Mesothelial cell of epicardium (in vitro differentiated cells): Measurements from ENCODE around the gene GPC6. TPM values are rescaled to one million over a fixed set of nuclear protein-coding genes. Genes with fewer than 3 reads are reported as not detected.

Experiments used
- DNase-seq, 2 experiments: peaks; one replicate each; pipeline ENCODE4 v3.0.0; 2021; ENCODE audit warnings: low spot score in 2 of 2; ENCODE audit not compliant: unreplicated experiment in 2 of 2
- H3K27ac Mint-ChIP-seq: 2 replicates; pipeline ENCODE4 v1.8.0; 2021; ENCODE audit warnings: mixed read lengths
- H3K27me3 Mint-ChIP-seq: 2 replicates; pipeline ENCODE4 v1.8.0; 2021; ENCODE audit warnings: low read depth, mixed read lengths
- H3K36me3 Mint-ChIP-seq: 2 replicates; pipeline ENCODE4 v1.8.0; 2021; ENCODE audit warnings: mixed read lengths
- H3K4me1 Mint-ChIP-seq: 2 replicates; pipeline ENCODE4 v1.8.0; 2021; ENCODE audit warnings: mixed read lengths
- H3K4me3 Mint-ChIP-seq: 2 replicates; pipeline ENCODE4 v1.8.0; 2021; ENCODE audit warnings: mild to moderate bottlenecking, moderate library complexity, mixed read lengths
- H3K9me3 Mint-ChIP-seq: 2 replicates; pipeline ENCODE4 v1.8.0; 2021; ENCODE audit warnings: mixed read lengths
- total RNA-seq: library from RNA; stranded (reverse); gene quantifications from 3 replicates; pipeline ENCODE4 v1.2.1, GENCODE V29; 2021
- TF ChIP-seq, protein P1 (sequence below): fragments of 200-600 bp; sonication (generic); IDR thresholded peaks from one replicate; pipeline ENCODE4 v1.5.0; 2021; ENCODE audit warnings: antibody characterized with exemption; ENCODE audit not compliant: unreplicated experiment

Gene GPC6
- total RNA-seq, 1 donor from 2014 or later = 112 TPM

DNA sequence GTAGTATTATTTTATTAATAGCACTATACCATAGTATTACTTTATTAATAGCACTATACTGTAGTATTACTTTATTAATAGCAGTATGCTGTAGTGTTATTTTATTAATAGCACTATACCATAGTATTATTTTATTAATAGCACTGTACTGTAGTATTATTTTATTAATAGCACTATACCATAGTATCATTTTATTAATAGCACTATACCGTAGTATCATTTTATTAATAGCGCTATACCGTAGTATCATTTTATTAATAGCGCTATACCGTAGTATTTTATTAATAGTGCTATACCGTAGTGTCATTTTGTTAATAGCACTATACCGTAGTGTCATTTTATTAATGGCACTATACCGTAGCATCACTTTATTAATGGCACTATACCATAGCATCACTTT lies 191.8 kb downstream of the GPC6 start:
- Mint-ChIP-seq H3K27ac (no peak overlapping the region), H3K4me1 (no peaks in the 10 kb centered on the region), H3K36me3 (no peaks in the 10 kb centered on the region), H3K4me3 (no peak overlapping the region), H3K9me3 (no peaks in the 10 kb centered on the region), H3K27me3 (no peaks in the 10 kb centered on the region)
- no peak for DNase-seq
- TF ChIP-seq, protein P1, sequence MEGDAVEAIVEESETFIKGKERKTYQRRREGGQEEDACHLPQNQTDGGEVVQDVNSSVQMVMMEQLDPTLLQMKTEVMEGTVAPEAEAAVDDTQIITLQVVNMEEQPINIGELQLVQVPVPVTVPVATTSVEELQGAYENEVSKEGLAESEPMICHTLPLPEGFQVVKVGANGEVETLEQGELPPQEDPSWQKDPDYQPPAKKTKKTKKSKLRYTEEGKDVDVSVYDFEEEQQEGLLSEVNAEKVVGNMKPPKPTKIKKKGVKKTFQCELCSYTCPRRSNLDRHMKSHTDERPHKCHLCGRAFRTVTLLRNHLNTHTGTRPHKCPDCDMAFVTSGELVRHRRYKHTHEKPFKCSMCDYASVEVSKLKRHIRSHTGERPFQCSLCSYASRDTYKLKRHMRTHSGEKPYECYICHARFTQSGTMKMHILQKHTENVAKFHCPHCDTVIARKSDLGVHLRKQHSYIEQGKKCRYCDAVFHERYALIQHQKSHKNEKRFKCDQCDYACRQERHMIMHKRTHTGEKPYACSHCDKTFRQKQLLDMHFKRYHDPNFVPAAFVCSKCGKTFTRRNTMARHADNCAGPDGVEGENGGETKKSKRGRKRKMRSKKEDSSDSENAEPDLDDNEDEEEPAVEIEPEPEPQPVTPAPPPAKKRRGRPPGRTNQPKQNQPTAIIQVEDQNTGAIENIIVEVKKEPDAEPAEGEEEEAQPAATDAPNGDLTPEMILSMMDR = no peak

- H3K4me3 Mint-ChIP-seq = no peak overlapping the region
- no peak overlapping the region for H3K27ac Mint-ChIP-seq
- H3K9me3 Mint-ChIP-seq = no peaks in the 10 kb centered on the region
- DNase-seq = no peak
- TF ChIP-seq, protein P1 = no peak
- H3K4me1 Mint-ChIP-seq = no peaks in the 10 kb centered on the region
- no peaks in the 10 kb centered on the region for H3K36me3 Mint-ChIP-seq
- no peaks in the 10 kb centered on the region for H3K27me3 Mint-ChIP-seq
Observed at GRCh38 chr13:93420206-93420605, 193.6 kb downstream of the GPC6 start.

DNA sequence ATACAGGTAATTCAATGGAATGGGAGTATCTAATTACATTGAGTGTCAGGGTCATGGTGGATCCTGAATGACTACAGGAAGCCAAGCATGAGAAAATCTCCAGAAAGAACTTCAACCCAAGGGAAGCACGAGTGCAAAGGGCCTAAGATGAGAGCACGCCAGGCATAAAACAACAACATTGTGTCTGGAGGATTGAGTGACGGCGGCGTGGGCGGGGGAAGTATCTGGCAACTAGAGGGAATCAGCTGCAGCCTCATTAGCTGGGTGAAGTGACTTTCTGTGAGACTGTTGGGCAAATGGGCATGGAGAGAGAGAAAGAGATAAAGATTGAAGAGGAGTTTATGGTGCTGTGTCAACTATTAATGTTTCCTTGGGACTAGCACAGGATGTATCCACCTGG lies 194.3 kb downstream of the GPC6 start:
- Mint-ChIP-seq H3K9me3 (no peaks in the 10 kb centered on the region), H3K27ac (no peak overlapping the region), H3K4me3 (no peak overlapping the region), H3K36me3 (no peaks in the 10 kb centered on the region), H3K4me1 (no peaks in the 10 kb centered on the region), H3K27me3 (no peaks in the 10 kb centered on the region)
- TF ChIP-seq, protein P1 = no peak
- DNase-seq = no peak

- DNase-seq = no peak
- Mint-ChIP-seq H3K27me3 (no peaks in the 10 kb centered on the region), H3K36me3 (peaks cover 5% of the 10 kb centered on the region), H3K9me3 (peaks cover 5% of the 10 kb centered on the region), H3K27ac (no peak overlapping the region), H3K4me1 (no peaks in the 10 kb centered on the region), H3K4me3 (no peak overlapping the region)
- TF ChIP-seq, protein P1 = no peak
Observed at GRCh38 chr13:93422980-93423543, 196.5 kb downstream of the GPC6 start.

GRCh38 chr13:93425411-93425810 lies 198.8 kb downstream of the GPC6 start:
- peaks cover 5% of the 10 kb centered on the region for H3K36me3 Mint-ChIP-seq
- H3K27me3 Mint-ChIP-seq = no peaks in the 10 kb centered on the region
- H3K4me3 Mint-ChIP-seq = no peak overlapping the region
- H3K9me3 Mint-ChIP-seq = peaks cover 5% of the 10 kb centered on the region
- H3K27ac Mint-ChIP-seq = no peak overlapping the region
- H3K4me1 Mint-ChIP-seq = peaks cover 6% of the 10 kb centered on the region
- TF ChIP-seq, protein P1 = no peak
- no peak for DNase-seq

DNA sequence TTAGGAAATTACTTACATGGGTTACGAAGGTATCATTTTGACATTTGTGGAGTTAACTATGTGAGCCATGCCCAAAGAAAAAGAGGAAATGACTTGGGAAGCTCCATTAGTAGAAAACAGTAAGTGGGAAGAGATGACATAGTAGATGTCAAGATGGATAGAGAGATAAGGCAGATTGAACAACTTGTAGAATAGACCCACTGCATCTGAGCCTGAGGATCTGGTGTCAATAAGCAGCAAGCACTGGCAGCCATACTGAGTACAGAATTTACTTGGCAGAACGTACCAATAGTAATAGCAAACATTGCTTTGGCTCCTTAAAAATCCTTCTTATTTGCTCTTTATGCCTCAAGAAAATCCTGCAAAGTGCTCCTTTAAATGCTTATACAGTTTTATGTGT lies 203.8 kb downstream of the GPC6 start:
- peaks cover 5% of the 10 kb centered on the region for H3K36me3 Mint-ChIP-seq
- H3K4me1 Mint-ChIP-seq = peaks cover 14% of the 10 kb centered on the region
- no peak for DNase-seq
- TF ChIP-seq, protein P1 = no peak
- H3K27ac Mint-ChIP-seq = no peak overlapping the region
- H3K9me3 Mint-ChIP-seq = peaks cover 5% of the 10 kb centered on the region
- H3K4me3 Mint-ChIP-seq = no peak overlapping the region
- H3K27me3 Mint-ChIP-seq = no peaks in the 10 kb centered on the region
